ENCODE results near the gene TXNDC15.
"Not testable (repeated sequence)": the region's sequence is repeated elsewhere in the genome, so short reads cannot be mapped to it uniquely, and the experiment has no call there.

Gene TXNDC15

GRCh38 chr5:134878403-134878802, 4.2 kb downstream of the TXNDC15 start:
- DNase-seq (ENCODE audit: low read depth) = no peak

- no peak for DNase-seq (ENCODE audit: low read depth)
These were observed 5.3 kb downstream of the TXNDC15 start for GRCh38 chr5:134879456-134879855.

GRCh38 chr5:134880937-134881336, 6.8 kb downstream of the TXNDC15 start:
- DNase-seq (ENCODE audit: low read depth) = not testable (repeated sequence)

GRCh38 chr5:134881711-134882110, 7.5 kb downstream of the TXNDC15 start:
- not testable (repeated sequence) for DNase-seq (ENCODE audit: low read depth)

GRCh38 chr5:134887593-134888159, 13.5 kb downstream of the TXNDC15 start:
- DNase-seq (ENCODE audit: low read depth) = no peak

GRCh38 chr5:134889335-134889734, 15.2 kb downstream of the TXNDC15 start:
- DNase-seq (ENCODE audit: low read depth) = no peak

- no peak for DNase-seq (ENCODE audit: low read depth)
These were observed 17.3 kb downstream of the TXNDC15 start for GRCh38 chr5:134891473-134891872.

GRCh38 chr5:134892282-134892681, 18.1 kb downstream of the TXNDC15 start:
- no peak for DNase-seq (ENCODE audit: low read depth)

- no peak for DNase-seq (ENCODE audit: low read depth)
These were observed 18.8 kb downstream of the TXNDC15 start for GRCh38 chr5:134892926-134893325.

GRCh38 chr5:134893748-134894505, 19.8 kb downstream of the TXNDC15 start:
- DNase-seq (ENCODE audit: low read depth) = no peak

- DNase-seq (ENCODE audit: low read depth) = no peak
These were observed 28.1 kb downstream of the TXNDC15 start for GRCh38 chr5:134902071-134902801.

- peak; percentile 88 for DNase-seq (ENCODE audit: low read depth)
These were observed 30.6 kb downstream of the TXNDC15 start, which contains the start of gene PCBD2 for GRCh38 chr5:134904610-134905245. Gene PCBD2 (plus strand): TSS chr5:134905131. CDS start chr5:134905140, 9 bp downstream.

GRCh38 chr5:134905246-134905996, 31.2 kb downstream of the TXNDC15 start:
- DNase-seq (ENCODE audit: low read depth) = peak; percentile 44

- DNase-seq (ENCODE audit: low read depth) = no peak
These were observed 32.6 kb downstream of the TXNDC15 start for GRCh38 chr5:134906811-134907210.

- DNase-seq (ENCODE audit: low read depth) = not testable (repeated sequence)
These were observed 36.6 kb downstream of the TXNDC15 start for GRCh38 chr5:134910752-134911151.

GRCh38 chr5:134911285-134912206, 37.4 kb downstream of the TXNDC15 start:
- no peak for DNase-seq (ENCODE audit: low read depth)

- no peak for DNase-seq (ENCODE audit: low read depth)
These were observed 39.1 kb downstream of the TXNDC15 start for GRCh38 chr5:134913254-134913653.

GRCh38 chr5:134913795-134914194, 39.6 kb downstream of the TXNDC15 start:
- DNase-seq (ENCODE audit: low read depth) = no peak

GRCh38 chr5:134917070-134917815, 43.1 kb downstream of the TXNDC15 start:
- no peak for DNase-seq (ENCODE audit: low read depth)

- no peak for DNase-seq (ENCODE audit: low read depth)
These were observed 44.7 kb downstream of the TXNDC15 start for GRCh38 chr5:134918861-134919260.
